HG03520 (cell line): ENCODE results near the gene PPP1R1C.
"Not testable (repeated sequence)": the region's sequence is repeated elsewhere in the genome, so short reads cannot be mapped to it uniquely, and the experiment has no call there.

Experiments
- ATAC-seq: cut with Tn5 transposase; IDR thresholded peaks from one replicate; pipeline ENCODE4 v1.9.1; 2021; ENCODE audit warnings: mild to moderate bottlenecking, moderate library complexity; ENCODE audit not compliant: unreplicated experiment

The PPP1R1C gene, protein sequence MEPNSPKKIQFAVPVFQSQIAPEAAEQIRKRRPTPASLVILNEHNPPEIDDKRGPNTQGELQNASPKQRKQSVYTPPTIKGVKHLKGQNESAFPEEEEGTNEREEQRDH

DNA sequence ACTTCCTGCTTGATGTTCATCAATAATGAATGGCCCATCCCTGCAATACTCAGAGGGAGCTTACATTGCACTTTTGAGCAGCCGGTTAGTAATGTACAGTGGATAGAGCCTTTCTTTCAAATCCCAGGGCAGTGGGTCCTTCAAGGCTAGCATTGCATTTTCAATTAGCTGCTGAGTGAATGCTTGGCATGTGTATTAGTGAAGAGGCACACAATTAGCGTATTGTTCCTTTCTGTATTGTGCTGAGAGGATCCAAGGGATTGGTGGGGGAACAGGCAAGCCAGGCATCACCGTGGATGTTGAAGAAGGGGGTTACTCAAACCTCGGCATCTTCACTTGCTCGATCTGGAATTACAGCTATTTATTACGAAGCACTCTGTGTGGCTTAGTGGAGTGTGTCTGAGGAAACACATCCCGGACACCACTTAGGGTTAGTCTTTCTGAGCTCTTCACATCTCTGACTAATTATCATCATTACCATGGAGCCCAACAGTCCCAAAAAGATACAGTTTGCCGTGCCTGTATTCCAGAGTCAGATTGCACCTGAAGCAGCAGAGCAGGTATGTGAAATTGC is at the start of gene PPP1R1C:
TSS of gene PPP1R1C (plus strand) at position 222 of the 574 bp plus-strand sequence. CDS start at position 480, 258 bp downstream.
- no peak for ATAC-seq

DNA sequence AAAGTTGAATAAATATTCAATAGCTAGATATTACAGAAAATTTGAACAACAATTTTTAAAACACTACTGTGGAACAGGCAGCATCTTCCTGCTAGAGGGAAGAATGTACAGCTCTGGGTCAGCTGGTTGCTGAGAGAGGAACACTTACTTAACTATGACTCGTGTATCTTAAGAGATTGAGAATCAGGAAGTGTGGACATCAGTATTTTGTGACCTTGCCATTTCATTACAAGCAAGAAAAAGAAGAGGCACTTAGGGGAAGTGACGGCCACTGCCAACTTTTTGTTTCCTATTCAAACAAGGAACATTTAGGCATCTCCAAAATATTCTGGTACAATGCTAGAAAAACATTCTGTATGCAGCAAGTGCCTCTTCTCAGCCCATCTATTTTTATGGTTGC is 48.2 kb upstream of the PPP1R1C start:
- no peak for ATAC-seq

DNA sequence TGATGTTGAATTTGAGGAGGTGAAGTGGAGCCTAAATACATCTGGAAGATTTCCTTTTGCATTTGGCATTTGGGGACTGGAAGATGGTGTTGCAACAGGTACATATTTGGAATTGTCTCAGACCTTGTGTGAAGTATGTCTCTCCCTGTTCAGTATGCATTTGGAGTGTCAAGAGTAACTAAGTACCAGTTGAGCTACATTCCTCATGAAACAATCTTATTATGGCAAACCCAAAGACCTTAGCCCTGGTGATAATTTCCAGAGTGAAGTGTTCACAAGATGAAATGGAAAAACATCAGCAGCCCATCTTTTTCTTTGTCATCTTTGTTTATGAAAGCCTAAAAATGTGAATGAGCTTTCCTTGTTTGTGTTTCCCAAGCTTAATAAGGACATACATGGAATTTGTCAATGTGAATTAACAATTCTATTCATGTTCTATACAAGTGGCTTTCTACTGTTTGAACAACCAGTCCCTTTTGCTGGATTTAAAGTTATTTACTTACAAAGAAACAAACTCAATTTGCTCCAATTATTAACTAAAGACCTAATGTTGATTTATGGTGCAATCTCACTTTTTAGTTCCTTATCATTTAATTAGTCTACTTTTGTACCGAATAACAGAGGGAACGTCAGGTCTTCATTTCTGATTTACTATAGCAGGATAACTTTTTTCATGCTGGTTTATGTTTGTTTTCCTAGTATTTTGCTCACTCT is 42.1 kb upstream of the PPP1R1C start:
- ATAC-seq = no peak

DNA sequence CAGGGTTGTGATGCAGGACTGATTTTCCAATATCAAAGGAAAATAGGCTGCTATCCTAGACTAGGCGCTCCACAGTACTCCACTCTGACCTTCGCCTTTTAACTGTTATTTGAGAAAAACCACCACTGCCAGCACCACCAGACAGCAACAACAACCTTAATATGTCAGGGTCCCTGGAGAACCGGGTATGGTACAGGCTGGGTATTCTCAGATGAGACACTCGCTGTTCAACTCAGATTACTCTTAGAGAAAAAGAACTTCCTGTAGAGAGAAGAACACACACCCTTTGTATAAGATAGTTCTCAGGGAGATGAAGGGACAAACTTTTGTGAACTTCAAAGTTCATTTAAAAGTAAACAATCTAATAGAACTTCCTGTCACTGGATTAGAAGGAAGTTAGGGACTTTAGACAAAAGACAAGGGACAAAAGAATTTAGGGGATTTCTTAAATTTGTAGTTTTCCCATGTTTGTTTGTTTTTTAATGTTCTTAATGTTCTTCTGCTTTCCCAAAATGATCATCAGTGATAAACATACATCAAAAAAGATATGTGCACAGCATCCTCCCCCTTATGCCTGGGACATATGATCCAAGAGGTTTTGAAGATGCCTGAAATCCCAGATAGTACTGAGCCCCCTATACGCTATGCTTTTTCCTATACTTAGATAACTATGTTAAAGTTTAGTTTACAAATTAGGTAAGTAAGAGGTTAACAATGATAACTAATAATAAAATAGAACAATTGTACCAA is 41.3 kb upstream of the PPP1R1C start:
- ATAC-seq = no peak

DNA sequence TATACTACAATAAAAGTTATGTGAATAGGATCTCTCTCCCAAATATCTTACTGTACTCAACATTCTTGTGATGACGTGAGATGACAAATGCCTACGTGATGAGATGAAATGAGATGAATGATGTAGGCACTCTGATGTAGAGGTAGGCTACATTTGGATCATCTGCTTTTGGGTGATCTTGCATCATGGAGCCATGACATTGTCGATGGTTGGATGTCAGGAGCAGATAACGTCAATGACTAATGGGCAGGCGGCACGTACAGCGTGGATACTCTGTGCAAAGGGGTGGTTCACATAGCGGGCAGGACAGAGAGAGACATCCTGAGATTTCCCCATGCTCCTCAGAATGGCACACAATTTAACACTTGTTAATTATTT is 40.8 kb upstream of the PPP1R1C start:
- ATAC-seq = no peak

DNA sequence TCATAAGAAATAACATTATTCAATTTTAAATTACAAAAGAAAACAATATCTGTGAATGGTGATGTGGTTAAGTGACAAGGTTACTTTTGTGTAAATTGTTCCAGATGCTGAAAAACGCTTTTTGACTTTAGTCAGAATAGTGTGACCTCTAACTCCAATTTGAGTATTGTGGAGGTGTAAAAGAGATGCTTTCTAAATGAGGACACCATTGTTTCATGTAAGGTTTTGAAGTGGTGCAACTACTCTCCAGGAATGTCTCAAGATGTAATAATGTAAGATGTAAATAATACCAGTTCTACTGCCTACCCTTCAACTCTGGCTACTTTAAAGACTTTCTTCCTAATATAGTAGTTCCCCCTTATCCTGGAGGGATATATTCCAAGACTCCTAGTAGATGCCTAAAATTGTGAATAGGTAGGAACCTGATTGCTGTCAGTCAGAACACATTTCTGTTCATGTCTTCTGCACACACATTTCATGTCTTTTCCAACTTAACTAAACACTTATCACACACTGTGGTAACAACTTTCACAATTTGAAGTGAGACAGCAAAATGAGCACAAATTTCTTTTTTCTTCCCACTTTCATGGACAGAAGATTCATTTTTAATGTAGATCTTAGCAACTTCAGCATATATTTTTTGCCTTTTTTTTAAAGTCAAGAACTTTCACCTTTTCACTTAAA is 39.1 kb upstream of the PPP1R1C start:
- no peak for ATAC-seq

DNA sequence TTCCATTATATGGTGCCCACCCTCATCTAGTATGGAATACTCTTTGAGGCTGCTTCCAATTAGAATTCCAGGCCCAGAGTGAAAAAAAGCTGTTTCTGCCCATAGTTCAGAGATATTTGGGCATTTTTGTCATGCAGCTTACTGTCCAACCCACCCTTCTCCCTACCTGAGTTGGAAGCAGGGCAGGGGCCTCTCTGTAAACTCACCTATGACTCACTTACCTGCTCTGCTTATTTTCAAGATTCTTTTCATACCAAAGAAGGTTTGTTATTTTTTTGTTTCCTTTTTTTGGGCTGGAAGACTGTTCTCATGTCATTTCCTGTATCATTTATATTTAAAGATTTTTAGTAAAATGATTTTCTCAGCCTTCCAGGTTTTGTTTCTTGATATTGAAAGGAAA is 38.4 kb upstream of the PPP1R1C start:
- ATAC-seq = no peak

DNA sequence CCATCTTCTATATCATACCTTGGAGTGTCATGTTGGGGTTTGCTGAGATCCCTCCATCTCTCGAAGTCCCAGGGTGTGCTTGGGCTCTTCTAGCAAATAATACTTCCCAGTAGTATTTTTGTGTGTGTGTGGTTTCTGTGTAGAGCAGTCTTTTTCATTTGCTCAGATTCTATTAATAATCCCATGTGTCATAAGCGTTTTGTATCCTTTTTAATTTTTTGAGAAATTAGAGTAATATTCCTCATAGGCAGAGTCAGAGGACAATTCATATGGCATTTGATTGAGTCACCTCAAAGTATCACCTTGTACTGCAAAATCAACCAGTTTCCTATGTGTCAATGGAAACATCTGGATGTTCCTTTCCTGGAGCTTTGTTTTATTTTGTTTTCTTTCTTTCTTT is 37.4 kb upstream of the PPP1R1C start:
- ATAC-seq = no peak

DNA sequence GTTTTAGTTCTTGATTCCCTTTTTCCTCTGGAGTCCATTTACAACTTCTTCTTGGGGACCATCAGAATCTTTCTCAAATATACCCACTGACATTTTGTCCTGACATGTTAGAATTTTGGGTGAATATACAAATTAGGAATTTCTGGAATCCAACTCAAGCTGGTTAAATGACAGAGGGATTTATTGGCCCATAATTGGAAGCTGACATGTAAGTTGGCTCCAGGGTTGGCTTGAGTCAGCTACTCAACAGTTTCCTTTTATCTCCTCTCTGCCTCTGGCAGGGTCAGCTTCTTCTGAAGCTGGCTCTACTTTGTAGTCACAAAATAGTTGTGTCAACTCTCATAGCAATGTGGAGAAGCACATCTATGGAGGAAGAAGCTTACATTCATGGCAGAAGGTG is 36.6 kb upstream of the PPP1R1C start:
- no peak for ATAC-seq

DNA sequence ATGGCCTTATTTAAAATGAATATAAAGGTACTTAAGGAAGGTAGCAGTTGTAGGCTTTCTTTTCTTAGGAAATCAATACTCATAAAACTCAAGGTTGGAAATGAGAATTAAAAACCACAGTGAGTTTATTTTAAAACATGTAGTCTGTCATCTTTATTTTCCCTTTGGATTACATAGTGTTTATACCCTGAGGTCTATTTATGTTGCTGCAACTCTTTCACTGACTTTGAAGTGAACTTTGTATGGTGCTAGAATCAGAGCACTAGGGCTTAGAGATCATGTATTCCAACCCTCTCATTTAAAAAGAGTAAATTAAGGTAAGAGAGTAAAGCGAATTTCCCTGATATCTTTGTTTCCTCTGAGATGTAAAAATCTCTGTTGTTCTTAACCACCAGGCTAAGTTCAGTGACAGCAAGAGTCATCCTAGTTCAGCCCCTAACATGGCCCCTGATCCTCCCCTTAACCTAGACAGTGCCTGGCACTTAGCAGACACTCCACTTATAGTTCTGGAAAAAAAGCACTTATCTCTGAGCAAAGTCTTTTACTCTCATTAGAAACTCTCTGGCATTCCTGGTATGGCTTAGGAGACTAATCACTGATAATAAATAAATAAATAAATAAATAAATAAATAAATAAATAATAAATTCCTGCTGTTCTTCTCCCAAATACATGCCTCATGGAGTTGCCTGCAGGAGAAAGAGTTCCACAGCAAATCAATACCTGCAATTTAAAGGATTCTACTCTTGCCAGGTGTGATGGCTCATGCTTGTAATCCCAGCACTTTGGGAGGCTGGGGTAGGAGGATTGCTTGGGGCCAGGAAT is 33.0 kb upstream of the PPP1R1C start:
- ATAC-seq = no peak

DNA sequence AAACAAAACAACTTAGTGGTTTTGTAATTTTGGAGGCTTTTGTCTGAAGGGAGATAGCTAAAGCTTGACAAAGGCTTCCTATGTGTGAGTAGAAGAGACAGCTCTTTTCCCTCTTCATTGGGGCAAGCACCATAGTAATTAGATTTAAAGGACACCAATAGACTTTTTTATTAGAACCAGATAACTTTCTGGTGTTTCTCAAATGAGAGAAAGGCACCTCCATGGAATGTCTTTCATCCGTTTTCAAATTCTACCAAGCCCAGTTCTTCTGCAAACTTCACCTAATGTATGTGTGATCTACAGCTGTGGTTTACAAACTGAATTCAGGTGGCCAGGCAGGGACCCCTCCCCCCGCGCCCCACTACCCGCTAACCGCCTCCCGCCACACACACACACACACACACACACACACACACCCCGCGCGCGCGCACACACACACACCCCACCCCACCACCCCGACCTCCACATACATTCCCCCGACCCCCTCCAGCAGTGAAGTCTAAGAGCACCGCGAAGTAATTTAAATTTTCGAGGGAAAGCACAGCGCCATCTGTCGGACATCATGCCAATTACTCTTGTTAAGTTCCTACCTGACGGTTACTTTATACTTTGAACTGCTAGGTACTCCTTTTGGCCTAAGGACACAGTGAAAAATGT is 31.6 kb upstream of the PPP1R1C start:
- peak; percentile 82 for ATAC-seq

DNA sequence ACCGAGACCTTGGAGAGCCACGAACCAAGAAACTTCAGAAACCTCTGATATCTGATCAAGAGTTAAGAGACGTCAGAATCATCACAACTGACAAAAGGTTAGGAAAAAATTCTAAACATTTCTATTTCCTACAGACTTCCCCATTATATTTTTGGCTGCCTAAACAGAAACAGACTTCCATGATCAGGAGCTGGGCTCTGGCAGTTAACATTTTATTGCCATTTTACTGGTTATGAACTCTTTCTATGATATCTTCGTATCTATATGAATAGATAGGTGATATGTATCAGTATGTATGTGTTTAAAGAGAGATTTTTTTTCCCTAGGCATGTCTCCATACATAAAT is 31.1 kb upstream of the PPP1R1C start:
- peak; percentile 9 for ATAC-seq

DNA sequence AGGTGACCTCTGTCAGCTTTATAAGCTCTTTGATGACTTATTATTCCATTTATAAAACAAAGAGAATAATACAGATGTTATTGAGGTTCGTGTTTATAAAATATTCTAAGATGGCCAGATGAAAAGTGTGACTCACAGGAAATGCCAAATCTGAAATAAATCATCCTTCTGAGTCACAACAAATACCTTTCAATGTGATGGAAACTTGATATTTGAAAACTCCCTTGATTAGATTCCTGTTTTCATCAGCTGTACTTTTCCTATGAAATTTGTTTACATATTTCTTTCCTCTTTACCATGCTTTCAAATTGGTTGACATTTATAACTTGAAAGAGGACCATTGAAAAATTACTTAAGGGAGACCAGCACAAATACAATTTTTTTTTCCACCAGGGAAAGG is 30.6 kb upstream of the PPP1R1C start:
- no peak for ATAC-seq

DNA sequence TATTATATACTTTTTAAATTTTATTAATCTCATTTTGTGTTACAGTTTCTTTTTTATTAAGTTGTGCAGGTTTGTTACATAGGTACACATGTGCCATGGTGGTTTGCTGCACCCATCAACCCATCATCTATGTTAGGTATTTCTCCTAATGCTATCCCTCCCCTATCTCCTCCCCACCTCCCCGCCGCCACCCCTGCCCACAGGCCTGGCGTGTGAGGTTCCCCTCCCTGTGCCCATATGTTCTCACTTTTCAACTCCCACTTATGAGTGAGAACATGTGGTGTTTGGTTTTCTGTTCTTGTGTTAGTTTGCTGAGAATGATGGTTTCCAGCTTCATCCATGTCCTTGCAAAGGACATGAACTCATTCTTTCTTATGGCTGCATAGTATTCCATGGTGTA is 29.8 kb upstream of the PPP1R1C start:
- ATAC-seq = not testable (repeated sequence)

DNA sequence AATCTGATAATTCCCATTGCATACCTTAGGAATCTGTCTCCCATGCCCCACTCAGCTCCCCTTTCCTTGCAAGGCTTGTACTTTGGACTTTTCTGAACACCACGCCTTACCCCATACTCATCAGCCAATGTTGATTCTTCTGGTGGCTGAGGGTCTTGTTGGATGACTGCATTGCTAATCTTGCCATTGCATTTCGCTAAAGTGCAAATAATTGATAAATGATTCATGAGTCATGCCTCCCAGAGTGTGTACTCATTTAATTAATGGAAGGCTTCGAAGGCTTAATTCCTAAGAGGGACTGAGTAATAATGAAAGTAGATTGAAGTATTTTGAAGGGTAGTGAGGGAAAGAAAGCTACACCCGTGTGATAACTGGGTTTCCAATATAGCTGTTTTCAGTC is 28.0 kb upstream of the PPP1R1C start:
- ATAC-seq = no peak

DNA sequence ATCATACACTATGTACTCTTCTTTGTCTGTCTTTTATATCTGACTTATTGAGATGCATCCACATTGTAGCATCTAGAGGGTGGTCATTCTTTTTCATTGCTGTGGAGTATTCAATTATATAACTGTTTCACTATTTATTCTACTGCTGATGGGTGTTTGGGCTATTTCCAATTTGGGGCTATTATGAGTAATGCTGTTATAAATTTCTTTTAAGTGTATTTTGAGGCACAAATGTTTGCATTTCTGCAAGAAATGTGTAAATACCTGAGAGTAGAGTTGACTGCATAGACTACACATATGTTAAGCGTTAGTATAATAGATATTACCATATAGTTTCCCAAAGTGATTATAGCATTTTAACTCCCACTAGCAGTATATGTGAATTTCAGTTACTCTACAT is 26.9 kb upstream of the PPP1R1C start:
- ATAC-seq = no peak

DNA sequence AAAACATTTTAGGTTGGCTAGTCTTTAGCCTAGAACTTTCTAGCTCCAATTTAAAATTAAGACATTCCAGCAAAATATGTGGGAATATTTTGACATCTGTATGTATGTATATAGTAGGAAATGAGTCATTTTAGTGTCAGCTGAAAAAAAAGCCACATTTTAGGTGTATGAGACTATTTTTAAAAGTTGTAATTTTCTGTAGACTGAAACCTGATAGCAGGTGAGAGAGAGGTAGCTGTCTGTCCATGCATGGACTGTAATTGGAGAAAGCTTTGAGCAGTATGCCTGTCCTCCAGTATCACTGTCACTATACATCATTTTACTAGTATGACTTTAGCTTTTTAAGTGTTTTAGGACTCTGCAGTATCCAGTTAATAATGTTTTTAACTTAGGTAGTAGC is 26.1 kb upstream of the PPP1R1C start:
- ATAC-seq = no peak

DNA sequence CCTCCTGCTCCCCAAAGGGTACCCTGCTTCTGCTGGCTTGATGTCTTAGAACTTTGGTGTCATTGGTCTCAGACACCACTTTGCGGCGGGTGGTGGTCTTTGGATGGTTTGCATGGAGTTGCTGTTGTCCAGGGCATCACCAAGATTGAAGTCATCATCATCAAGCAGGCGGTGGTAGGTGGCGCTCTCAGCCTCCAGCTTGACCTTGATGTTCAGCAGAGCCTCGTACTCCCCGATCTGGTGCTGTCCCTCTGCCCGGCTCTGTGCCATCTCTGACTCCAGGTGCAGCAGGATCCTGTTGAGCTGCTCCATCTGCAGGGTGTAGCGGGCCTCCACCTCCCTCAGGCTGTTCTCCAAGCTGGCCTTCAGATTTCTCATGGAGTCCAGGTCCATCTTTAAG is 24.5 kb upstream of the PPP1R1C start:
- ATAC-seq = not testable (repeated sequence)

DNA sequence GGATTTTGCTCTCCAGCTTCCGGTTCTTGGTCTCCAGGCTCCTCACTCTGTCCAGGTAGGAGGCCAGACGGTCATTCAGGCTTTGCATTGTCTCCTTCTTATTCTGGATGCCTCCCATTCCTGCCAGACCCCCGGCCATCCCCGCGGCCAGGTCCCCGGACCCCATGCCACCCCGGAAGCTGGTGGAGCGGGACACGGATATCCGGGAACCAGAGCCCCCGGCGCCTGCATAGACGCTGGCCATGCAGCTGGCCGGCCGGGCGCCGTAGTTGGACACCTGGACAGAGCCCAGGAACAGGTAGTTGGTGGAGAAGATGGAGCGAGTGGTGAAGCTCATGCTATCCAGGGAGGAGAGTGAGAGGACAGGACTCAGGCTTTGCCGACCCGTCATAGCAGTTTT is 23.5 kb upstream of the PPP1R1C start:
- ATAC-seq = no peak

DNA sequence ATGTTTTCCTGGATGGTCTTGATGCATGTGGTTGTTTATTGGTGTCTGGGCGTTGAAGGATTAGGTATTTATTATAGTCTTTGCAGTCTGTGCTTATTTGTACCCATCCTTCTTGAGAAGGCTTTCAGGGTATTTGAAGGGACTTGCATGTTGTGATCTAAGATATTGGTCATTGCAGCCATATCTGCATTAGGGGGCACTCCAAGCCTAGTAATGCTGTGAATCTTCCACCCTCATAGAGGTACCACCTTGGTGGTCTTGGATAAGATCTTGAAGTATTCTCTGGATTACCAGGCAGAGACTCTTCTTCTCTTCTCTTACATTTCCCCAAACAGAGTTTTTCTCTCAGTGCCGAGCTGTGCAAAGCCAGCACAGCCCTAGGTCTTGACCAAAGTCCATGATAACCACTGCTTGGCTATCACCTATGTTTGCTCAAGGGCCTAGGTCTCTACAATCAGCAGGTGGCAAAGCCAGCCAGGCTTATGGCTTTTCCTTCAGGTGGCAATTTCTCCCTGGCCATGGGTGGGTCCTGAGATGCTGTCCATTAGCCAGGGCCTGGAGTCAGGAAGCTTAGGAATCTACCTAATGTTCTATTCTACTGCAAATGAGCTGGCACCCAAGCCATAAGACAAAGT is 15.4 kb upstream of the PPP1R1C start:
- ATAC-seq = no peak
